GM21381 (cell line): ENCODE results near the gene EXOC6.

Source experiments
- ATAC-seq: cut with Tn5 transposase; IDR thresholded peaks from one replicate; pipeline ENCODE4 v1.9.1; 2021; ENCODE audit warnings: mild to moderate bottlenecking, moderate library complexity; ENCODE audit not compliant: unreplicated experiment

EXOC6 gene

GRCh38 chr10:92997620-92998019 is 149.3 kb downstream of the EXOC6 start:
- ATAC-seq, result no peak

- ATAC-seq, result no peak
Measured at GRCh38 chr10:92999191-92999590, 150.9 kb downstream of the EXOC6 start.

GRCh38 chr10:93006435-93007039 is 158.2 kb downstream of the EXOC6 start:
- no peak for ATAC-seq

- ATAC-seq, result no peak
Measured at GRCh38 chr10:93015722-93016121, 167.4 kb downstream of the EXOC6 start.

GRCh38 chr10:93023013-93023650 is 174.8 kb downstream of the EXOC6 start:
- no peak for ATAC-seq

GRCh38 chr10:93026072-93026471 is 177.8 kb downstream of the EXOC6 start:
- no peak for ATAC-seq

- no peak for ATAC-seq
Measured at GRCh38 chr10:93027508-93027907, 179.2 kb downstream of the EXOC6 start.

- ATAC-seq, result no peak
Measured at GRCh38 chr10:93028883-93029282, 180.6 kb downstream of the EXOC6 start.

GRCh38 chr10:93030409-93030808 is 182.1 kb downstream of the EXOC6 start:
- ATAC-seq, result no peak

GRCh38 chr10:93032105-93032808 is 183.9 kb downstream of the EXOC6 start:
- no peak for ATAC-seq

- ATAC-seq, result no peak
Measured at GRCh38 chr10:93032809-93033137, 184.5 kb downstream of the EXOC6 start.

GRCh38 chr10:93034426-93034825 is 186.1 kb downstream of the EXOC6 start:
- no peak for ATAC-seq

GRCh38 chr10:93039110-93039509 is 190.8 kb downstream of the EXOC6 start:
- no peak for ATAC-seq

- ATAC-seq, result no peak
Measured at GRCh38 chr10:93039721-93040120, 191.4 kb downstream of the EXOC6 start.

GRCh38 chr10:93054486-93054885 is 206.2 kb downstream of the EXOC6 start:
- ATAC-seq, result no peak

GRCh38 chr10:93058139-93058538 is 209.8 kb downstream of the EXOC6 start:
- ATAC-seq, result no peak

- ATAC-seq, result no peak
Measured at GRCh38 chr10:93059975-93060886, 211.9 kb downstream of the EXOC6 start, which contains the start of gene CYP26C1. CYP26C1 (plus strand) TSS chr10:93060798; CDS start chr10:93061264, 466 bp downstream.

- no peak for ATAC-seq
Measured at GRCh38 chr10:93060887-93061593, 212.7 kb downstream of the EXOC6 start.

GRCh38 chr10:93061594-93062513 is 213.5 kb downstream of the EXOC6 start:
- ATAC-seq, result no peak
